Omental fat pad (tissue), 4 donors: ENCODE data around the gene LYPD4. TPM values are rescaled to one million over a fixed set of nuclear protein-coding genes. Genes with fewer than 3 reads are reported as not detected.
A peak's percentile ranks its signal among the peaks of the same experiment; 100 is the strongest.

Source experiments
- ATAC-seq: fragments of 150-250 bp; one replicate; pipeline ENCODE4 v1.9.1; 2016; ENCODE audit warnings: mild to moderate bottlenecking, moderate library complexity; ENCODE audit not compliant: low FRiP score
- DNase-seq: peaks from one replicate; pipeline ENCODE4 v3.0.0-alpha.2; 2019; ENCODE audit warnings: low spot score
- CTCF ChIP-seq, 3 donors: fragments of 450-650 bp; IDR thresholded peaks; one replicate each; pipeline ENCODE4 v1.5.1; 2016 to 2017; ENCODE audit warnings: antibody characterized with exemption in 3 of 3, mild to moderate bottlenecking in 3 of 3, moderate library complexity in 2 of 3
- total RNA-seq, 4 donors: library from RNA; depleted of rRNA; stranded (reverse); fragments of >200 nt; gene quantifications; one replicate each; pipeline ENCODE4 v1.1.0, GENCODE V29; 2016

The LYPD4 gene
- total RNA-seq, 4 donors from 2014 or later = not detected

GRCh38 chr19:41872775-41873647 lies 28.5 kb upstream of the LYPD4 start:
- TF ChIP-seq CTCF (IDR thresholded peaks at IDR 0.05) = no peak
- no peak for ATAC-seq
- no peak for DNase-seq

- no peak for ATAC-seq
- no peak for TF ChIP-seq CTCF (IDR thresholded peaks at IDR 0.05)
- DNase-seq = no peak
Observed at GRCh38 chr19:41872384-41872774, 27.9 kb upstream of the LYPD4 start.

- DNase-seq (no peak), ATAC-seq (no peak)
- TF ChIP-seq CTCF (IDR thresholded peaks at IDR 0.05) = no peak
Observed at GRCh38 chr19:41871573-41872383, 27.3 kb upstream of the LYPD4 start.

- ATAC-seq (peak; percentile 4), DNase-seq (no peak)
- TF ChIP-seq CTCF (IDR thresholded peaks at IDR 0.05) = no peak
Observed at GRCh38 chr19:41870401-41870873, 26.0 kb upstream of the LYPD4 start.

GRCh38 chr19:41869374-41869955 lies 25.0 kb upstream of the LYPD4 start:
- no peak for TF ChIP-seq CTCF (IDR thresholded peaks at IDR 0.05)
- ATAC-seq (no peak), DNase-seq (no peak)

GRCh38 chr19:41868989-41869300 lies 24.5 kb upstream of the LYPD4 start:
- ATAC-seq = no peak
- no peak for TF ChIP-seq CTCF (IDR thresholded peaks at IDR 0.05)
- DNase-seq = no peak
